WTC11 (cell line): ENCODE data around the gene URAD. TPM values are rescaled to one million over a fixed set of nuclear protein-coding genes. Genes with fewer than 3 reads are reported as not detected.

Experiments used
- ATAC-seq: fragments of 200-7000 bp; cut with Tn5 transposase; 2 replicates; pipeline ENCODE4 v1.10.0; 2021; ENCODE audit warnings: mild to moderate bottlenecking, moderate library complexity
- CTCF ChIA-PET: fragments of 300-600 bp; sonication (Branson Sonifier 250); formaldehyde crosslinking; loops from one replicate; lab custom pipeline; 2021; ENCODE audit warnings: antibody characterized with exemption; lab: Charles Lee
- POLR2A ChIA-PET: fragments of 350-600 bp; sonication (Branson Sonifier 250); formaldehyde crosslinking; loops from one replicate; lab custom pipeline; 2021; ENCODE audit warnings: antibody characterized with exemption; lab: Charles Lee
- DNase-seq: peaks from one replicate; pipeline ENCODE4 v3.0.0; 2021; ENCODE audit warnings: low spot score
- H3K27ac Mint-ChIP-seq: 2 replicates; pipeline ENCODE4 v1.8.0; 2021; ENCODE audit warnings: mixed read lengths
- H3K27me3 Mint-ChIP-seq: 2 replicates; pipeline ENCODE4 v1.8.0; 2021; ENCODE audit warnings: low read depth, mild to moderate bottlenecking, moderate library complexity, mixed read lengths
- H3K36me3 Mint-ChIP-seq: 2 replicates; pipeline ENCODE4 v1.8.0; 2021; ENCODE audit warnings: mixed read lengths
- H3K4me1 Mint-ChIP-seq: 2 replicates; pipeline ENCODE4 v1.8.0; 2022; ENCODE audit warnings: mixed read lengths
- H3K4me3 Mint-ChIP-seq: 2 replicates; pipeline ENCODE4 v1.8.0; 2021; ENCODE audit warnings: mild to moderate bottlenecking, moderate library complexity, mixed read lengths
- H3K9me3 Mint-ChIP-seq: 2 replicates; pipeline ENCODE4 v1.8.0; 2021; ENCODE audit warnings: mixed read lengths
- CREM ChIP-seq: sonication (generic); formaldehyde crosslinking; IDR thresholded peaks from 2 replicates; pipeline ENCODE4 v1.8.1; 2022; ENCODE audit warnings: mild to moderate bottlenecking, missing genetic modification reagents, moderate library complexity
- ELF4 ChIP-seq: sonication (generic); formaldehyde crosslinking; IDR thresholded peaks from 2 replicates; pipeline ENCODE4 v1.8.1; 2022; ENCODE audit warnings: low read depth, mild to moderate bottlenecking, moderate library complexity, missing genetic modification reagents
- GTF2I ChIP-seq: fragments of 250-450 bp; sonication (Bioruptor Pico); conservative IDR thresholded peaks from 2 replicates; pipeline ENCODE4 v1.4.0; 2021; ENCODE audit warnings: mild to moderate bottlenecking
- KAT7 ChIP-seq: sonication (generic); formaldehyde crosslinking; IDR thresholded peaks from 2 replicates; pipeline ENCODE4 v1.8.1; 2023; ENCODE audit warnings: missing genetic modification reagents, mild to moderate bottlenecking, borderline replicate concordance
- MYBL2 ChIP-seq: sonication (generic); formaldehyde crosslinking; IDR thresholded peaks from 2 replicates; pipeline ENCODE4 v1.8.1; 2023; ENCODE audit warnings: mild to moderate bottlenecking, moderate library complexity, missing genetic modification reagents
- NFYB ChIP-seq: sonication (generic); formaldehyde crosslinking; conservative IDR thresholded peaks from 2 replicates; pipeline ENCODE4 v1.8.0; 2022; ENCODE audit warnings: low read depth, missing genetic modification reagents
- NR2C2 ChIP-seq: sonication (generic); formaldehyde crosslinking; IDR thresholded peaks from 2 replicates; pipeline ENCODE4 v1.8.0; 2022; ENCODE audit warnings: mild to moderate bottlenecking, missing genetic modification reagents
- SOX15 ChIP-seq: fragments of 250-450 bp; sonication (Bioruptor Pico); IDR thresholded peaks from 2 replicates; pipeline ENCODE4 v1.9.0; 2021; ENCODE audit warnings: mild to moderate bottlenecking
- TCF7 ChIP-seq: sonication (generic); formaldehyde crosslinking; IDR thresholded peaks from 2 replicates; pipeline ENCODE4 v1.8.0; 2022; ENCODE audit warnings: mild to moderate bottlenecking, low read depth, missing genetic modification reagents, moderate library complexity
- ZNF416 ChIP-seq: fragments of 250-450 bp; sonication (Bioruptor Pico); IDR thresholded peaks from 2 replicates; pipeline ENCODE4 v1.9.0; 2021; ENCODE audit warnings: mild to moderate bottlenecking, inconsistent platforms
- ZNF423 ChIP-seq: fragments of 250-450 bp; sonication (Bioruptor Pico); IDR thresholded peaks from 2 replicates; pipeline ENCODE4 v2.1.2; 2022; ENCODE audit warnings: mild to moderate bottlenecking, moderate library complexity
- total RNA-seq: library from RNA; stranded (reverse); gene quantifications from 3 replicates; pipeline ENCODE4 v1.2.3, GENCODE V29; 2021
- TF ChIP-seq, protein P1 (sequence below): sonication (generic); formaldehyde crosslinking; IDR thresholded peaks from 2 replicates; pipeline ENCODE4 v1.8.0; 2023; ENCODE audit warnings: missing genetic modification reagents
- TF ChIP-seq, protein P2 (sequence below): sonication (generic); formaldehyde crosslinking; IDR thresholded peaks from 2 replicates; pipeline ENCODE4 v1.8.1; 2022; ENCODE audit warnings: mild to moderate bottlenecking, missing genetic modification reagents, moderate library complexity, borderline replicate concordance
- TF ChIP-seq, protein P3 (sequence below): sonication (generic); formaldehyde crosslinking; IDR thresholded peaks from 2 replicates; pipeline ENCODE4 v1.8.1; 2022; ENCODE audit warnings: low read depth, missing genetic modification reagents, borderline replicate concordance
- TF ChIP-seq, protein P4 (sequence below): sonication (generic); formaldehyde crosslinking; conservative IDR thresholded peaks from 2 replicates; pipeline ENCODE4 v1.8.1; 2022; ENCODE audit warnings: mild to moderate bottlenecking, missing genetic modification reagents
- TF ChIP-seq, protein P5 (sequence below): sonication (generic); formaldehyde crosslinking; IDR thresholded peaks from 2 replicates; pipeline ENCODE4 v1.8.0; 2023; ENCODE audit warnings: missing genetic modification reagents, mild to moderate bottlenecking, borderline replicate concordance
- TF ChIP-seq, protein P6 (sequence below): fragments of 250-450 bp; sonication (Bioruptor Pico); IDR thresholded peaks from 2 replicates; pipeline ENCODE4 v1.9.0; 2021; ENCODE audit warnings: moderate library complexity, mild to moderate bottlenecking, inconsistent platforms, borderline replicate concordance
- TF ChIP-seq, protein P7 (sequence below): sonication (generic); formaldehyde crosslinking; IDR thresholded peaks from 2 replicates; pipeline ENCODE4 v1.8.1; 2023; ENCODE audit warnings: mild to moderate bottlenecking, missing genetic modification reagents, borderline replicate concordance
- TF ChIP-seq, protein P8 (sequence below): sonication (generic); formaldehyde crosslinking; IDR thresholded peaks from 2 replicates; pipeline ENCODE4 v1.8.1; 2022; ENCODE audit warnings: missing genetic modification reagents, borderline replicate concordance

The URAD gene
- total RNA-seq, 1 experiment from 2014 or later: not detected

DNA sequence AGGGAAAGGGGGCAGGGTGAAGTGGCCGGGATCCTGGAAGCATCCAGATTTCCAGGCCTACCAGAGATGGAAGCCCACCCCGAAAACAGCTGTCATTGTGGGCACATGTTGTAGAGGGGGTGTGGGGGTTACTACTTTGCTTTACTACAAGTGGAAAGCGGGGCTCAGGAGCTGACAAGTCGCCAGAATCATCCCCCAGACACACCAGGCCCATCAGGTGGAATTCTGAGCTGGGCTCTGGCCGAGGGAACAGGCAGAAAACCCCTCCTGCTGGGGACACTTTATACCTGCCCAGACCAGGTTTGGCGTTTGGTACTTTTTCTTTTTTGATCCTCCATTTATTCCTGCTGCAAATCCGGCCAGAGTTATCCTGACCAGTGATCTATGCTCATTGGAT is 23.2 kb downstream of the URAD start:
- Mint-ChIP-seq H3K9me3 (no peaks in the 10 kb centered on the region), H3K27me3 (peaks cover 100% of the 10 kb centered on the region), H3K4me1 (peaks cover 62% of the 10 kb centered on the region), H3K27ac (no peak overlapping the region), H3K4me3 (peak overlapping the region; percentile 32; the same call in 1 of the 2 replicates), H3K36me3 (no peaks in the 10 kb centered on the region)
- DNase-seq: no peak
- no peak for ATAC-seq
- TF ChIP-seq GTF2I (no peak), CREM (CRISPR knock-in tag) (no peak), ZNF416 (no peak), SOX15 (CRISPR knock-in tag) (no peak)
- TF ChIP-seq, protein P1, sequence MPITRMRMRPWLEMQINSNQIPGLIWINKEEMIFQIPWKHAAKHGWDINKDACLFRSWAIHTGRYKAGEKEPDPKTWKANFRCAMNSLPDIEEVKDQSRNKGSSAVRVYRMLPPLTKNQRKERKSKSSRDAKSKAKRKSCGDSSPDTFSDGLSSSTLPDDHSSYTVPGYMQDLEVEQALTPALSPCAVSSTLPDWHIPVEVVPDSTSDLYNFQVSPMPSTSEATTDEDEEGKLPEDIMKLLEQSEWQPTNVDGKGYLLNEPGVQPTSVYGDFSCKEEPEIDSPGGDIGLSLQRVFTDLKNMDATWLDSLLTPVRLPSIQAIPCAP (CRISPR knock-in tag): no peak
- TF ChIP-seq, protein P2, sequence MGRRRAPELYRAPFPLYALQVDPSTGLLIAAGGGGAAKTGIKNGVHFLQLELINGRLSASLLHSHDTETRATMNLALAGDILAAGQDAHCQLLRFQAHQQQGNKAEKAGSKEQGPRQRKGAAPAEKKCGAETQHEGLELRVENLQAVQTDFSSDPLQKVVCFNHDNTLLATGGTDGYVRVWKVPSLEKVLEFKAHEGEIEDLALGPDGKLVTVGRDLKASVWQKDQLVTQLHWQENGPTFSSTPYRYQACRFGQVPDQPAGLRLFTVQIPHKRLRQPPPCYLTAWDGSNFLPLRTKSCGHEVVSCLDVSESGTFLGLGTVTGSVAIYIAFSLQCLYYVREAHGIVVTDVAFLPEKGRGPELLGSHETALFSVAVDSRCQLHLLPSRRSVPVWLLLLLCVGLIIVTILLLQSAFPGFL (CRISPR knock-in tag): no peak
- TF ChIP-seq, protein P3, sequence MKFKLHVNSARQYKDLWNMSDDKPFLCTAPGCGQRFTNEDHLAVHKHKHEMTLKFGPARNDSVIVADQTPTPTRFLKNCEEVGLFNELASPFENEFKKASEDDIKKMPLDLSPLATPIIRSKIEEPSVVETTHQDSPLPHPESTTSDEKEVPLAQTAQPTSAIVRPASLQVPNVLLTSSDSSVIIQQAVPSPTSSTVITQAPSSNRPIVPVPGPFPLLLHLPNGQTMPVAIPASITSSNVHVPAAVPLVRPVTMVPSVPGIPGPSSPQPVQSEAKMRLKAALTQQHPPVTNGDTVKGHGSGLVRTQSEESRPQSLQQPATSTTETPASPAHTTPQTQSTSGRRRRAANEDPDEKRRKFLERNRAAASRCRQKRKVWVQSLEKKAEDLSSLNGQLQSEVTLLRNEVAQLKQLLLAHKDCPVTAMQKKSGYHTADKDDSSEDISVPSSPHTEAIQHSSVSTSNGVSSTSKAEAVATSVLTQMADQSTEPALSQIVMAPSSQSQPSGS (CRISPR knock-in tag): no peak
- TF ChIP-seq, protein P4, sequence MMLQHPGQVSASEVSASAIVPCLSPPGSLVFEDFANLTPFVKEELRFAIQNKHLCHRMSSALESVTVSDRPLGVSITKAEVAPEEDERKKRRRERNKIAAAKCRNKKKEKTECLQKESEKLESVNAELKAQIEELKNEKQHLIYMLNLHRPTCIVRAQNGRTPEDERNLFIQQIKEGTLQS: no peak
- TF ChIP-seq, protein P5, sequence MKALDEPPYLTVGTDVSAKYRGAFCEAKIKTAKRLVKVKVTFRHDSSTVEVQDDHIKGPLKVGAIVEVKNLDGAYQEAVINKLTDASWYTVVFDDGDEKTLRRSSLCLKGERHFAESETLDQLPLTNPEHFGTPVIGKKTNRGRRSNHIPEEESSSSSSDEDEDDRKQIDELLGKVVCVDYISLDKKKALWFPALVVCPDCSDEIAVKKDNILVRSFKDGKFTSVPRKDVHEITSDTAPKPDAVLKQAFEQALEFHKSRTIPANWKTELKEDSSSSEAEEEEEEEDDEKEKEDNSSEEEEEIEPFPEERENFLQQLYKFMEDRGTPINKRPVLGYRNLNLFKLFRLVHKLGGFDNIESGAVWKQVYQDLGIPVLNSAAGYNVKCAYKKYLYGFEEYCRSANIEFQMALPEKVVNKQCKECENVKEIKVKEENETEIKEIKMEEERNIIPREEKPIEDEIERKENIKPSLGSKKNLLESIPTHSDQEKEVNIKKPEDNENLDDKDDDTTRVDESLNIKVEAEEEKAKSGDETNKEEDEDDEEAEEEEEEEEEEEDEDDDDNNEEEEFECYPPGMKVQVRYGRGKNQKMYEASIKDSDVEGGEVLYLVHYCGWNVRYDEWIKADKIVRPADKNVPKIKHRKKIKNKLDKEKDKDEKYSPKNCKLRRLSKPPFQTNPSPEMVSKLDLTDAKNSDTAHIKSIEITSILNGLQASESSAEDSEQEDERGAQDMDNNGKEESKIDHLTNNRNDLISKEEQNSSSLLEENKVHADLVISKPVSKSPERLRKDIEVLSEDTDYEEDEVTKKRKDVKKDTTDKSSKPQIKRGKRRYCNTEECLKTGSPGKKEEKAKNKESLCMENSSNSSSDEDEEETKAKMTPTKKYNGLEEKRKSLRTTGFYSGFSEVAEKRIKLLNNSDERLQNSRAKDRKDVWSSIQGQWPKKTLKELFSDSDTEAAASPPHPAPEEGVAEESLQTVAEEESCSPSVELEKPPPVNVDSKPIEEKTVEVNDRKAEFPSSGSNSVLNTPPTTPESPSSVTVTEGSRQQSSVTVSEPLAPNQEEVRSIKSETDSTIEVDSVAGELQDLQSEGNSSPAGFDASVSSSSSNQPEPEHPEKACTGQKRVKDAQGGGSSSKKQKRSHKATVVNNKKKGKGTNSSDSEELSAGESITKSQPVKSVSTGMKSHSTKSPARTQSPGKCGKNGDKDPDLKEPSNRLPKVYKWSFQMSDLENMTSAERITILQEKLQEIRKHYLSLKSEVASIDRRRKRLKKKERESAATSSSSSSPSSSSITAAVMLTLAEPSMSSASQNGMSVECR (CRISPR knock-in tag): no peak
- ChIA-PET POLR2A (interaction anchor here (1.1 kb wide), 1 partner anchor 158 kb away, joined by 3 read pairs; no protein-coding TSS in a partner anchor), CTCF (interaction anchor here (0.8 to 6.1 kb wide), 8 partner anchors 11 to 603 kb away, joined by 3 to 53 read pairs (median 5); no protein-coding TSS in a partner anchor)

DNA sequence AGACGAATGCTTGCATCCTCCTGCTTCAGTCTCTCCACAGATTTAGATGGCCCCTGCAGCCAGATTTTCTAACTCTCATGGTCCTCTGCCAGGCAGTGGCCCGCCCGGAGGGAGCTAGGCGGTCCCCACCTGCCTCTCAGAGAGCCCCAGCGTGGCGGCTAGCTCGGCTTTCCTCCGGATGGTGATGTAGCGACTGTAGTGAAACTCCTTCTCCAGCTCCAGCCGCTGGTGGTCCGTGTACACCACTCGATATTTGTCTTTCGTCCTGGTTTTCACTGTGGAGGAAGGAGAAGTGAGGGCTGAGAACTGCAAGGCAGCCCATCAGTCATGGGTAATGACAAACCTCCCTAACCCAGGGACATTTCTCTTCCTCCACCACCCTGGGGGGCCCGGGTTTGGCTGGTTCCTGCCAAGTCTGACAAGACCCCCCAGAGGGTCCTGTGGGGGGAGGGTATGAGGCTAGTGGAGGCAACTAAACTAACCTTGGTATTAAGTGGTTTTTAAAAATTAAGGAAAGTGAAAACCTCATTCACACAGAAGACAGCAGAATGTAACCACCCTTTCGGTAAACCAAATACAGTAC is 23.7 kb downstream of the URAD start:
- POLR2A ChIA-PET: interaction anchor here (0.6 kb wide), 2 partner anchors 16 to 417 kb away, joined by 3 read pairs; no protein-coding TSS in a partner anchor
- peaks cover 100% of the 10 kb centered on the region for H3K27me3 Mint-ChIP-seq
- ATAC-seq: no peak
- no peaks in the 10 kb centered on the region for H3K9me3 Mint-ChIP-seq
- no peak overlapping the region for H3K27ac Mint-ChIP-seq
- no peak for DNase-seq
- CTCF ChIA-PET: interaction anchor here (0.7 to 6.1 kb wide), 5 partner anchors 11 to 603 kb away, joined by 3 to 53 read pairs (median 4); no protein-coding TSS in a partner anchor
- H3K4me1 Mint-ChIP-seq: peaks cover 65% of the 10 kb centered on the region
- H3K4me3 Mint-ChIP-seq: no peak overlapping the region
- no peaks in the 10 kb centered on the region for H3K36me3 Mint-ChIP-seq
- TF ChIP-seq, protein P6, sequence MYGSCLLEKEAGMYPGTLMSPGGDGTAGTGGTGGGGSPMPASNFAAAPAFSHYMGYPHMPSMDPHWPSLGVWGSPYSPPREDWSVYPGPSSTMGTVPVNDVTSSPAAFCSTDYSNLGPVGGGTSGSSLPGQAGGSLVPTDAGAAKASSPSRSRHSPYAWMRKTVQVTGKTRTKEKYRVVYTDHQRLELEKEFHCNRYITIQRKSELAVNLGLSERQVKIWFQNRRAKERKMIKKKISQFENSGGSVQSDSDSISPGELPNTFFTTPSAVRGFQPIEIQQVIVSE: no peak
- TF ChIP-seq ZNF423 (CRISPR knock-in tag): no peak
- no peak for TF ChIP-seq MYBL2
- no peak for TF ChIP-seq ELF4 (CRISPR knock-in tag)
- TF ChIP-seq KAT7 (CRISPR knock-in tag): no peak
- TF ChIP-seq NFYB (CRISPR knock-in tag): no peak
- TF ChIP-seq, protein P7, sequence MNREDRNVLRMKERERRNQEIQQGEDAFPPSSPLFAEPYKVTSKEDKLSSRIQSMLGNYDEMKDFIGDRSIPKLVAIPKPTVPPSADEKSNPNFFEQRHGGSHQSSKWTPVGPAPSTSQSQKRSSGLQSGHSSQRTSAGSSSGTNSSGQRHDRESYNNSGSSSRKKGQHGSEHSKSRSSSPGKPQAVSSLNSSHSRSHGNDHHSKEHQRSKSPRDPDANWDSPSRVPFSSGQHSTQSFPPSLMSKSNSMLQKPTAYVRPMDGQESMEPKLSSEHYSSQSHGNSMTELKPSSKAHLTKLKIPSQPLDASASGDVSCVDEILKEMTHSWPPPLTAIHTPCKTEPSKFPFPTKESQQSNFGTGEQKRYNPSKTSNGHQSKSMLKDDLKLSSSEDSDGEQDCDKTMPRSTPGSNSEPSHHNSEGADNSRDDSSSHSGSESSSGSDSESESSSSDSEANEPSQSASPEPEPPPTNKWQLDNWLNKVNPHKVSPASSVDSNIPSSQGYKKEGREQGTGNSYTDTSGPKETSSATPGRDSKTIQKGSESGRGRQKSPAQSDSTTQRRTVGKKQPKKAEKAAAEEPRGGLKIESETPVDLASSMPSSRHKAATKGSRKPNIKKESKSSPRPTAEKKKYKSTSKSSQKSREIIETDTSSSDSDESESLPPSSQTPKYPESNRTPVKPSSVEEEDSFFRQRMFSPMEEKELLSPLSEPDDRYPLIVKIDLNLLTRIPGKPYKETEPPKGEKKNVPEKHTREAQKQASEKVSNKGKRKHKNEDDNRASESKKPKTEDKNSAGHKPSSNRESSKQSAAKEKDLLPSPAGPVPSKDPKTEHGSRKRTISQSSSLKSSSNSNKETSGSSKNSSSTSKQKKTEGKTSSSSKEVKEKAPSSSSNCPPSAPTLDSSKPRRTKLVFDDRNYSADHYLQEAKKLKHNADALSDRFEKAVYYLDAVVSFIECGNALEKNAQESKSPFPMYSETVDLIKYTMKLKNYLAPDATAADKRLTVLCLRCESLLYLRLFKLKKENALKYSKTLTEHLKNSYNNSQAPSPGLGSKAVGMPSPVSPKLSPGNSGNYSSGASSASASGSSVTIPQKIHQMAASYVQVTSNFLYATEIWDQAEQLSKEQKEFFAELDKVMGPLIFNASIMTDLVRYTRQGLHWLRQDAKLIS (CRISPR knock-in tag): no peak
- no peak for TF ChIP-seq TCF7 (CRISPR knock-in tag)
- no peak for TF ChIP-seq CREM (CRISPR knock-in tag)
- TF ChIP-seq, protein P8, sequence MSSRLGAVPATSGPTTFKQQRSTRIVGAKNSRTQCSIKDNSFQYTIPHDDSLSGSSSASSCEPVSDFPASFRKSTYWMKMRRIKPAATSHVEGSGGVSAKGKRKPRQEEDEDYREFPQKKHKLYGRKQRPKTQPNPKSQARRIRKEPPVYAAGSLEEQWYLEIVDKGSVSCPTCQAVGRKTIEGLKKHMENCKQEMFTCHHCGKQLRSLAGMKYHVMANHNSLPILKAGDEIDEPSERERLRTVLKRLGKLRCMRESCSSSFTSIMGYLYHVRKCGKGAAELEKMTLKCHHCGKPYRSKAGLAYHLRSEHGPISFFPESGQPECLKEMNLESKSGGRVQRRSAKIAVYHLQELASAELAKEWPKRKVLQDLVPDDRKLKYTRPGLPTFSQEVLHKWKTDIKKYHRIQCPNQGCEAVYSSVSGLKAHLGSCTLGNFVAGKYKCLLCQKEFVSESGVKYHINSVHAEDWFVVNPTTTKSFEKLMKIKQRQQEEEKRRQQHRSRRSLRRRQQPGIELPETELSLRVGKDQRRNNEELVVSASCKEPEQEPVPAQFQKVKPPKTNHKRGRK: no peak
- TF ChIP-seq NR2C2: no peak
